Left lung (tissue), 14 donors: ENCODE measurements around the gene CLDN34. TPM values are rescaled to one million over a fixed set of nuclear protein-coding genes. Genes with fewer than 3 reads are reported as not detected.

Experiments
- ATAC-seq: fragments of 200-7000 bp; cut with Tn5 transposase; one replicate; pipeline ENCODE4 v1.9.1; 2020; ENCODE audit warnings: moderate library complexity
- DNase-seq, 4 donors: peaks; one replicate each; pipeline ENCODE4 v3.0.0-alpha.2; 2013 to 2020
- H3K27ac ChIP-seq, 2 donors: fragments of 200-600 bp; sonication (generic) in 1 of 2; one replicate each; pipeline versions ENCODE4 v1.5.0 to v1.8.0; 2020 to 2021
- H3K27me3 ChIP-seq, 2 donors: fragments of 200-600 bp; sonication (generic) in 1 of 2; one replicate each; pipeline versions ENCODE4 v1.5.0 to v1.8.0; 2020 to 2021
- H3K36me3 ChIP-seq, 2 donors: fragments of 200-600 bp; sonication (generic) in 1 of 2; one replicate each; pipeline versions ENCODE4 v1.5.0 to v1.8.0; 2020 to 2021
- H3K4me1 ChIP-seq, 2 donors: fragments of 200-600 bp; one replicate each; pipeline ENCODE4 v1.8.0; 2021
- H3K4me3 ChIP-seq, 2 donors: fragments of 200-600 bp; sonication (generic) in 1 of 2; one replicate each; pipeline versions ENCODE4 v1.5.0 to v1.8.0; 2020 to 2021; ENCODE audit warnings: mild to moderate bottlenecking in 1 of 2
- H3K9me3 ChIP-seq, 2 donors: fragments of 200-600 bp; sonication (generic) in 1 of 2; one replicate each; pipeline versions ENCODE4 v1.5.0 to v1.8.0; 2020 to 2021
- intact Hi-C, 2 donors: fragments of 100-400 bp; cut with DNase I; formaldehyde crosslinking; loops; one replicate each; pipeline versions ENCODE4 v1.11.2 to v1.14.2; 2022
- long read RNA-seq, 12 donors: library from polyadenylated mRNA in 2 of 12; unstranded in 2 of 12; transcript quantifications; one replicate each; pipeline ENCODE4 v2.0.0 and lab custom pipeline, GENCODE V29; 2019 to 2026
- polyA plus RNA-seq, 6 donors: library from polyadenylated mRNA; unstranded; fragments of 120-200 nt; gene quantifications; one replicate each; pipeline ENCODE4 v1.2.1, GENCODE V29; 2013; ENCODE audit not compliant: insufficient read length in 6 of 6
- total RNA-seq, 2 donors: library from RNA; stranded (reverse); fragmentation: NEBNext Ultra II Directional; extraction: Animal tissue kit (Norgen Biotek cat#: 25700); gene quantifications; one replicate each; pipeline ENCODE4 v1.2.1, GENCODE V29; 2021
- TF ChIP-seq, protein P1 (sequence below), 2 donors: fragments of 200-600 bp; sonication (generic) in 1 of 2; IDR thresholded peaks; one replicate each; pipeline versions ENCODE4 v1.5.0 to v1.8.0; 2021; ENCODE audit warnings: antibody characterized with exemption in 2 of 2
- donor health status: DM: no; HTN: yes; CAD: no.
- donor health status: DM: no; HTN: no; CAD: no.

The CLDN34 gene
- total RNA-seq: under 1 TPM in 1 of 2 donors, not detected in 1; 0.41 TPM
- polyA plus RNA-seq: under 1 TPM in 4 of 6 donors, not detected in 2; 0.17 to 0.28 (median 0.20) TPM
- long read RNA-seq, donor 1: 0 reads
- long read RNA-seq, donor 2: 0 reads
- long read RNA-seq, donor 3: 0 reads
- long read RNA-seq, donor 4: 0 reads
- long read RNA-seq, donor 5: 0 reads
- long read RNA-seq, donor 6: 0 reads
- long read RNA-seq, donor 7: 0 reads
- long read RNA-seq, donor 8: 0 reads
- long read RNA-seq, donor 9: 0 reads
- long read RNA-seq, donor 10: 0 reads
- long read RNA-seq, donor 11: 0 reads
- long read RNA-seq, donor 12: 0 reads

DNA sequence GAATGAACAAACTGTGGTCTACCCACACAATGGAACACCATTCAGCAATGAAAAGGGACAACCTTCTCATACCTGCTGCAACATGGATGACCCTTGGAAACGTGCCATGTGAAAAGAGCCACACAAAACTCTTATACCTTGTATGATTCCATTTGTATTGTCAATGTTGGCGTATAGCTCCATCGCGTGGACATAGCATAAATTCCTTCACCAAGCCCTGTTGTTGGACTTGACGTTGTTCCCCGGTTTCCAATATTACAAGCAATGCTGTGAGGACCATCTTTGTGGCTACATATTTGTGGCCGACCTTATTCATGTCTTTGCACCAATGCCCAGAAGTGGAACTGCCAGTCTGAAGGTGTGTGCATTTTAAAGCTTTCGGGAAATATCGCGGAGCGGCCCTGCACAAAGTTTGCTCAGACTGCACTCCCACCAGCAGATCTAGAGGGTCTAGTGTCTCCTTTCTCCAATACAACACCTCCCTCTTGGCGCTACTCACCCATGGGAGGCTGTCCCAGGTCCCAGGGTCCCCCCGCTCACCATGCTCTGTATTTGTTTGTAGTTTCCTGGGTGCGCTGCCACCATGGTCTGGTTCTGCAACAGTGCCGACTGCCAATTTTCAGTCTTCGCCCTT is at the start of gene CLDN34:
TSS of gene CLDN34 (plus strand) at position 584 of the 634 bp plus-strand sequence. CDS start at position 584, 0 bp downstream.
- Histone ChIP-seq H3K27me3 (no peaks in the 10 kb centered on the region), H3K4me3 (no peak within 1 kb of the TSS), H3K4me1 (no peaks in the 10 kb centered on the region), H3K36me3 (no peaks in the 10 kb centered on the region), H3K9me3 (no peaks in the 10 kb centered on the region), H3K27ac (no peak within 1 kb of the TSS)
- intact Hi-C loops: no loop called here
- TF ChIP-seq, protein P1, sequence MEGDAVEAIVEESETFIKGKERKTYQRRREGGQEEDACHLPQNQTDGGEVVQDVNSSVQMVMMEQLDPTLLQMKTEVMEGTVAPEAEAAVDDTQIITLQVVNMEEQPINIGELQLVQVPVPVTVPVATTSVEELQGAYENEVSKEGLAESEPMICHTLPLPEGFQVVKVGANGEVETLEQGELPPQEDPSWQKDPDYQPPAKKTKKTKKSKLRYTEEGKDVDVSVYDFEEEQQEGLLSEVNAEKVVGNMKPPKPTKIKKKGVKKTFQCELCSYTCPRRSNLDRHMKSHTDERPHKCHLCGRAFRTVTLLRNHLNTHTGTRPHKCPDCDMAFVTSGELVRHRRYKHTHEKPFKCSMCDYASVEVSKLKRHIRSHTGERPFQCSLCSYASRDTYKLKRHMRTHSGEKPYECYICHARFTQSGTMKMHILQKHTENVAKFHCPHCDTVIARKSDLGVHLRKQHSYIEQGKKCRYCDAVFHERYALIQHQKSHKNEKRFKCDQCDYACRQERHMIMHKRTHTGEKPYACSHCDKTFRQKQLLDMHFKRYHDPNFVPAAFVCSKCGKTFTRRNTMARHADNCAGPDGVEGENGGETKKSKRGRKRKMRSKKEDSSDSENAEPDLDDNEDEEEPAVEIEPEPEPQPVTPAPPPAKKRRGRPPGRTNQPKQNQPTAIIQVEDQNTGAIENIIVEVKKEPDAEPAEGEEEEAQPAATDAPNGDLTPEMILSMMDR (IDR thresholded peaks at IDR 0.05): no peak
- DNase-seq (no peak), ATAC-seq (no peak)

DNA sequence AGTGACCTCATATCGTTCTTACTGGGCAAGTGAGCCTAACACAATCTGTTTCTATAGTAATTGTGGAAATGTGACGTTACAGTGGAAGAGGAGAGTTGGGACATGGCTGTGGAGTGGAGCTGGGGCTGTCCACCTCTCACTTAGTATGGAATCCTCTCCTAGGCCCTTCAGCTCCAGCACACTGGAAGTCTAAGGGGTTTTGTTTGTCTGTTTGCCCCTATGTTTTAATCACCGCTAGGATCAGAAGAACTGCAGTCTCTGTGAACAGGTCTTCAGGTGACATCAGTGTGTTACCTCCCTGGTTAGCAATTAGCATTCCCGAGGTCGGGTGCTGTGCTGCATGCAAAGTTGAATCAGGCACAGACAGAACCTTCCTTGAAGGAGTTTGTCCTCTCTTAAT is 49.3 kb upstream of the CLDN34 start:
- Histone ChIP-seq H3K4me1 (no peaks in the 10 kb centered on the region), H3K36me3 (no peaks in the 10 kb centered on the region), H3K27ac (no peak overlapping the region), H3K9me3 (no peaks in the 10 kb centered on the region), H3K27me3 (no peaks in the 10 kb centered on the region), H3K4me3 (no peak overlapping the region)
- no peak for DNase-seq
- TF ChIP-seq, protein P1 (IDR thresholded peaks at IDR 0.05): no peak
- intact Hi-C loops: no loop called here
- no peak for ATAC-seq

GRCh38 chrX:9919632-9920172 is 47.5 kb upstream of the CLDN34 start:
- Histone ChIP-seq H3K27ac (no peak overlapping the region), H3K27me3 (no peaks in the 10 kb centered on the region), H3K4me1 (no peaks in the 10 kb centered on the region), H3K36me3 (no peaks in the 10 kb centered on the region), H3K9me3 (no peaks in the 10 kb centered on the region), H3K4me3 (no peak overlapping the region)
- intact Hi-C loops: no loop called here
- TF ChIP-seq, protein P1 (IDR thresholded peaks at IDR 0.05): no peak
- ATAC-seq (no peak), DNase-seq (no peak)

GRCh38 chrX:9921407-9921806 is 45.8 kb upstream of the CLDN34 start:
- H3K27ac ChIP-seq: no peak overlapping the region

DNA sequence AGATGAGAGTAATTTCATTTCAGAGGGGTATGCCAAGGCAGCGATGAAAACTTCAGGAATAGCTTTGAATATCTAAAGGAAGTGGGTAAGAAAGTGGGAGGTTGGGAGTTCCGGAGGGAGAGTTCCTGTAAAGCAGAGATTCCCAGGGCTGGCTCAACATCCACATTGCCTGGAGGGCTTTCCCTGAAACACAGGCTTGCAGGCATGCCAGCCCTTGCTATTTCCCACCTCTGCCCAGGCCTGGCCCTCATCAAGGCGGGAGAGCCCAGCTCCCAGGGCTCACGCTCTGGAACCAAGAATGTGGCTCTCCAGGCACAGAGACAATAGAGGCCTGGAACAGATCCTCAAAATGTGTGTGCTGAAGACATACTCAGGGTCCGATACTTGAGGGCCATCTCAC is 43.8 kb upstream of the CLDN34 start:
- H3K9me3 ChIP-seq: no peaks in the 10 kb centered on the region
- H3K36me3 ChIP-seq: no peaks in the 10 kb centered on the region
- TF ChIP-seq, protein P1 (IDR thresholded peaks at IDR 0.05): no peak
- no peak overlapping the region for H3K4me3 ChIP-seq
- intact Hi-C loops: no loop called here
- DNase-seq (no peak), ATAC-seq (no peak)
- no peaks in the 10 kb centered on the region for H3K4me1 ChIP-seq
- no peaks in the 10 kb centered on the region for H3K27me3 ChIP-seq
- no peak overlapping the region for H3K27ac ChIP-seq

More at GRCh38 chrX:9921407-9921806, 45.8 kb upstream of the CLDN34 start:
- H3K9me3 ChIP-seq: no peaks in the 10 kb centered on the region
- no peak for DNase-seq
- no peak overlapping the region for H3K4me3 ChIP-seq
- intact Hi-C loops: no loop called here
- no peaks in the 10 kb centered on the region for H3K36me3 ChIP-seq
- no peaks in the 10 kb centered on the region for H3K4me1 ChIP-seq
- no peaks in the 10 kb centered on the region for H3K27me3 ChIP-seq
- TF ChIP-seq, protein P1 (IDR thresholded peaks at IDR 0.05): no peak
- ATAC-seq: no peak
